NCI-H1436 (cell line): ENCODE data around the gene EPHA3.

ENCODE experiments used
- DNase-seq: peaks from one replicate; lab custom pipeline; 2025; lab: John Stamatoyannopoulos, UW

EPHA3 gene

DNA sequence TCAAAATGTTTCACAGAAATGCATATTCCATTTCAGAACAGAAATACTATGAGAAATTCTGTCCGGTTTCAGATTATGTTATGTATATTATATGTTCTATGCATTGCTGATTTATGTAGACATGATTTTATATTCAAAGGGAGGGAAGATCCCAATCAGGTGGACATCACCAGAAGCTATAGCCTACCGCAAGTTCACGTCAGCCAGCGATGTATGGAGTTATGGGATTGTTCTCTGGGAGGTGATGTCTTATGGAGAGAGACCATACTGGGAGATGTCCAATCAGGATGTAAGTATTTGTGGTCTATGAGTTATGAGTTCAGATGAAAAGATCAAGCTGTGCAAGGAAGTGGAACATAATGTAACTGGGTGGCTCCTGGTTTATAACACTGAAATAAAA is 341.7 kb downstream of the EPHA3 start:
- DNase-seq, result no peak

DNA sequence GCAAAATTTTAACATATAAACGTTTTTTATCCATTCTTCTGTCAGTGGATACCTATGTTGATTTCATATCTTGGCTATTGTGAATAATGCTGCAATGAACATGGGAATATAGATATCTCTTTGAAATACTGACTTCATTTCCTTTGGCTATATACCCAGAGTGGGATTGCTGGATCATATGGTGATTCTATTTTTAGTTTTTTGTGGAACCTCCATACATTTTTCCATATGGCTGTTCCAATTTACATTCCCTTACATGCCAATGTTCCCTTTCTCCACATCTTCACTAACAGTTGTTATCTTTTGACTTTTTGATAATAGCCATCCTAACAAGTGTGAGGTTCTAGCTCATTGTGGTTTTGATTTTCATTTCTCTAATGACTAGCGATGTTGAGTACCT is 344.6 kb downstream of the EPHA3 start:
- no peak for DNase-seq

DNA sequence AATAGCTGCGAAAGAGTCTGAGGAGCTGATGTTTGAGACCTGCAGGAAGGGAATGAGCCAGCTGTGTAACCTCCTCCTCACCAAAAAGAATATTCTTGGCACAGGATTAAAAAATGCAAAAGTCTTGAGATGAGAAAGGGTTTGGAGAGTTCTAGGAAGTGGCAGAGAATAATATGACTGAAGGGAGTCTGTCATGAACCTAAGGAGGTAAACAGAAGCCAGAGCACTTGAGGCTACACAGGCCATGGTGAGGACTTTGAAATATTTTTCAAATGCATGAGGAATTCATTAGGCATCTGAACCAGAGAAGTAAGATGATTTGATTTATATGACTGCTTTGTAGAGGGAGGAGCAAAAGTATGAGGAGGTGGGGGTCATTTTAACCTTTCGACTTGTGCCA is 347.8 kb downstream of the EPHA3 start:
- DNase-seq, result no peak

DNA sequence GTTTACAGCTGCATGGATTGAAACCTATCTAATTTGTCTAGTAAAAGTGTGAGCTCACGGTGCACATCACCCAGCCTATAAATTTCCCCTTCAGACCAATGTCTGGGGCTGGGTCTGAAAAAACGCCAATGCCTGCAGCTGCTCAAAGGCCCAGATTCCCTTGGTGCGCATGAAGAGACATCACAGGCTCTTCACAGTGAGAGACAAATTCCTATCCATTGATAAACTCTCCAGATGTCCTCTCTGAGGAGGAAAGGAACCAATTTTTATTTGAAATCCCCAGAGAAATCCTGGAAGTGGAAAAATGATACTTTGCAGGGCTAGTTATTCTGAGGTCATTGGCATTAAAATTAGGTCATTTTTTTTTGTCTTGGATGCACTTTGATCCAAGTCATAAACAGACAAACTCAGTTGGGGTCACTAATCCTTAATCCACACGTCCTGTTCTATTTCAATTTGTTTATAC is 360.5 kb downstream of the EPHA3 start:
- no peak for DNase-seq

DNA sequence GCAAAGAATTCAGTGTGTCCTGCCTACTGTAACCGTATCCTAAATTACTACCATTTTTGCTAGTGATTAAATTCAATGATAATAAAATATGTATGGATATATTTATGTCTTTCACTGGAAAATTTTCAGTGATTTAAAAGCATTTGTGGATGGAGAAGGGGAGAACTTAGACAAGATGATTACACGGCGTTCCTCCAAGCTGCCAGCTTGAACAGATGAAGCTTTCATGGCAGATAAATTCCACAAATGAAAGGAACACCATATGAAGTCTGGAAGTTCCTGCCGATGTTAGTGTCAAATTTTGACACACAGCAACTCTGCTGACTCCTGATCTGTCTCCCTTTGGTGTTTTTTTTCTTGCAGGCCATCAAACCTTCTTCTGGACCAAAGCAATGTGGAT is 364.7 kb downstream of the EPHA3 start:
- DNase-seq, result no peak

DNA sequence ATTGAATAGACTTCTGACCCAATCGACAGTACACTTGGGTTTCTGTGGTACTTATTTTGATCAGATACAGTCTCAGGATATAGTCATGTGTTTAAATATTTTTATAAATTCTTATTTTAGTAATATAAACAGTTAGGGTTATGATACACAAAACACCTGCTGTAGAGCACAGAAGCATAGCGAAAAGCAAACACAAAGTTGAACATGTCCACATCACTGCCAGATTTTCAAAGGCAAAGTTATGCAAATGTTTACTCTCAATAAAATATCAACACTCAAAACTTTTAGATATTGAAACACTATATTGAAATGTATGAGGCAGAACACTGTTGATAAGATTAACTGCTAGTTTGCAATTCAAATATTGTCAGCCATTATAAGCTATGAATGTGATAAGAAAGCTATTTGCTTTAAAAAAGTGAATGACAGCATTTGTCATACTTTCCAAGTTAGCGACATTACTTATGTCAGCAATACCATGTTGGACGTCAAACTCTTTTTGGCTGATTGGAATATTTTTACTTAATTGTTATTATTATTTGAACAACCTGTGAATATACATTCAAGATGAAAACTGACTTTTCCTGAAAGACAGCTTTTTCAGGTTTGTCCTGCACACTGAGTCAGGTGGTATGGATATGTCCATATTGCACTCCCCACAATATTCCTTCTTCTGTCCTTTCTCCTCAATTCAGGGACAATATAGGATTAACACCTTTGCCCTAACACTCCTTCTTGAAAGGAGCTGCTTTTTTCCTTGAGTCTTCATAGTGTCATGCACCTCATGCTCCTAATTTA is 367.1 kb downstream of the EPHA3 start:
- DNase-seq, result no peak

DNA sequence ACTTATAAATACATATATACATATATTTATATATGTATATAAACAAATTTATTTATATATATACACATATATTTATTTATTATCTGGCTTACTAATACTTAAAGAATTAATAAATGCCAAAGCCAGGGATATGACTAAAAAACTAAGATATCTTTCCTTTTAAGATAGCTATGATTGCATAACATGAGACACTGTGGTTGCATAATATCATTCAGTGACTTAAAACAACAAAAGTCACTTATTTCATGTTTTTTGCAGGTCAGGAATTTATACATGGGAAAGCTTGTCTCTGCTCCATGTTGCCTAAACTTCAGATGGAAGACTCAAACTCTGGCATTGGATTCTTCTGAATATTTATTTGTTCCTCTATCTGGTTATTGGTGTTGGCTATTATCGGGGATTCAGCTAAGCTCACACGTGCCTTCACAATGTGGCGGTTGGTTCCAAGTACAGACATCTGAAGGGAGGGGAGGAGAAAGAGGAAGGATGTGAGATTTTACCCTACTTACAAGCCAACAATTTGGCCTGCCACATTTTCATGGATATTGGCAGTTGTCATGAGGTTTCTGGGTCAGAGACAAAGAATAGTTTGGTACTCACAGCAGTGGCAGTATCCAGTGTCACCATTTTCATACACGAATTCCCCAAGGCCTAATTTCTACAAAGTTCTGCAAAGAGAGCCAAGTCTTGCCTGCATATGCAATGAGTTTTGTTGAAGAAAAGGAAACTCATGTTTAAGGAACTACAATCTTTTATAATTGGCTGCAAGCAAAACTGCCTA is 381.6 kb downstream of the EPHA3 start:
- no peak for DNase-seq

DNA sequence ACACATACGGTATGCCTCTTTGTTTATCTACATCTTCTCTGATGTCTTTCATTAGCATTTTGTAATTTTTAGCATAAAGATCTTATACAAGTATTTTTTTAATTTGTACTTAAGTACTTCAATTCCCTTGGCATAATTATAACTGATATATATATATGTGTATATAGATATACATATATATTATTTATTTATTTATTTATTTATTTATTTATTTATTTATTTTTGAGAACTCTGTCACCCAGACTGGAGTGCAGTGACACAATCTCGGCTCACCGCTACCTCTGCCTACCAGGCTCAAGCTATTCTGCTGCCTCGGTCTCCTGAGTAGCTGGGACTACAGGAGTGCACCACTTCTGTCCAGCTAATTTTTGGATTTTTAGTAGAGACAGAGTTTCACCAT is 382.7 kb downstream of the EPHA3 start:
- no peak for DNase-seq

DNA sequence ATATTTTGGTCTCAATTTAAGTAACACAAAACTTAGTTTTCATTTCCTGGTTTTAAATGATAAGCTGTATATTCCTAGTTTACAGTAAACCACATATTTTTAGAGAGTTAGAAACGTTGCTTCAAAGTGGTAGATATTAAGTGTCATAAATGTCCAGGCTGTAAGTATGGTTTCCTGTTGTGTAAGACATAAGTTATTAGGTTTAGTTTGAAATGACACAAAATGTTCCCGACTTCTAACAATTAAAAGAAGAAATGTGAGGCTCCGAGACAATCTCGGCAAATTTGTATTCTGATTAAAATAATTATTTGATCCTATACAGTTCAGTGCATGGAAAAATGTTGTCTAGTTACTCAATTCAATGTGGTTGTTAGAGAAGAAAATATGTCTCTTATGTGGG is 387.3 kb downstream of the EPHA3 start:
- no peak for DNase-seq

DNA sequence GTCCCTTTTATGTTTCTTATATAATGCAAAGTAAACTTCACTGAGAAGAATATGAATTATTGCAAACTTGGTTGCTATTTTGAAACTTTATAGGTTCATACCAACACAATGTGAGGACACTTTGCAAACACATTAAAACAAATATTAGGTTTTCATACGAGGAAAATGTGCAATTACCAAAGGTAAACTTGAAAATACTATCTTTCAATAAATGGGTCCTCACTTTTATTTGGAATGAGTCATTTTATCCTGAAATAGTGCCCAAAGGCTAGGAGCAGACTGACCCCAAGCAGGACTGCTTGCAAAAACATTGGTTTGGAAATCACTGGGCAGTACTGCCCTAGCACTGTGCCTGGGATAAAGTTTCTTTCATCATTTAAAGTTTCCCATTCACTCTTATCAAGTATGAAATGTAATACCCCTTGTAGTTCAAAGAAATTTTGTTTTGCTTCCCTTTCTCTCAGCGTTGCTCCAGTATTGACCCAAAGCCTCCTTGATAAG is 396.5 kb downstream of the EPHA3 start:
- no peak for DNase-seq

DNA sequence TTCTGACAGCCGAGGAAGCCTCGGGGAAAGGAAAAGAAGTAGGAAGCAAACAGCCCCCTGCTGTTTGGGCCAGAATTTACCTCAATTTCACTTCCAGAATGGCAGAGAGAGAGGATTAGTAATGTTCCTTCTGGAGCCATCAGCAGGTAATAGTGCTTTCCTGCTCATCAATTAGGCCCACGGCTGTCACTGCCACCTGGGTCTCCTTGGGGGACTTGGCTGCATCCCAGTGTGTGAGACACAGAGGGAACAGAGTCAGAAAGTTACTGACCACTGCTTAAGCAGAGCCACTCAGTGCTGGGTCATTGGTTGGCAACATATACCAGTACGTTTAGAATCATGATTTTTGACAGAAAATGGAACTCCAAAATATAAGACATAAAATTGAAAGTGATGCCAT is 397.0 kb downstream of the EPHA3 start:
- no peak for DNase-seq

DNA sequence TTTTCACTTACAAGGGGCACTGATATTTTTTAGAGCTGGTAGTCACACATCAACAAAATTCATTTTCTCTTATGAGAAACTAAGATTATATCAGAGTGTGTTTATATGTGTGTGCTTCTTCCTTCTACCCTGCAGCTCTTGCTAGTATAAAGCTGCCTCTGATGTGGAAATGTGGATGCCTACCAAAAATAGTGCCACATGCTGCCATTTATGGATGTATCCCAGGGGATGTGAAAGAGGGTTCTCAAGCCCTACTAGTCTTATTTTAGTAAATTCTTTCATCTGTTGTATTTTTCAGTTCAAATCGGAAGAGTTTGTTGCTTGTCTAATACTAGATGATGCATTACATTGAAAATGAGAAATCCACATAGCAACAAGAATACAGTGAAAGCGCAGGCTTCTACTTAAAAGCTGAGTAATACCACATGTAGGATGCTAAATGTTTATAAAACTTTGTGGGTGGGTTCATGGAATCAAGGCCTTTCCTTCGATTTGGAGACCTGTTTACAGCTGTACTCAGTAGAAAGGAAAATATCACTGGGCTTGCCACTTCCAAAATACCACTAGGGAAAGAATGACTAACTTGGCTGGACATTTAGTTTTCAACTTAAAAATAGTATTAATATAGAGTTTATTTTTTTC is 399.2 kb downstream of the EPHA3 start:
- no peak for DNase-seq

DNA sequence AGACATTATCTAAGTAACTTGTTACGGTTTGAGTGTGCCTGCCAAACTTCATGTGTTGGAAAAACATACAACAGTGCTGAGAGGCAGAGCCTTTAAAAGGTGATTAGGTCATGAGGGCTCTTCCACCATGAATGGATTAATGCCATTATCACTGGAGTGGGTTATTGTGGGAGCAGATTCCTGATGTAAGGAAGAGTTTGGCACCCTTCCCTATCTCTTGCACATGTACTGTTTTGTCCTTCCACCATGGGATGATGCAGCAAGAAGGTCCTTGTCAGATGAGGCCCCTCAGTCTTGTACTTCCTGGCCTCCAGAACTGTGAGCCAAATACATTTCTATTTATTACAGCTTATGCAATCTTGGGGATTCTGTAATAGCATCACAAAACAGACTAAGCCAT is 413.9 kb downstream of the EPHA3 start:
- no peak for DNase-seq

DNA sequence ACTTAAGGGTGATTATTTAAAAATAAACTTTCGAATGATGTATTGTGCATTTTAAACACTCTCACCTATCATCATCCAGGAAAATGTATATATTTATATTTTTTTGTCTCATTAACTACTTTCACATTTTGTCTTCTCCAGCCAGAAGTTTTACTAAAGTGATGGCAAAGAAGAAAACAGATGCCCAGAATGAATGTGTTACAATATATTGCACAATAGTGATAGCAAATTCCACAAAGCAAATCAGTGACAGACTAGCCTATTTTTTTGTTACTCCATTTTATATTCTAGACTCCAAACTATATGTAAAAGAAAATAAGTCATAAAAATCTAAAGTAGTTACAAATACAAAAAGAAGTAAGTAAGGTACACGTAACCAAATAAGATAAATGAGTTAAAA is 414.7 kb downstream of the EPHA3 start:
- no peak for DNase-seq

DNA sequence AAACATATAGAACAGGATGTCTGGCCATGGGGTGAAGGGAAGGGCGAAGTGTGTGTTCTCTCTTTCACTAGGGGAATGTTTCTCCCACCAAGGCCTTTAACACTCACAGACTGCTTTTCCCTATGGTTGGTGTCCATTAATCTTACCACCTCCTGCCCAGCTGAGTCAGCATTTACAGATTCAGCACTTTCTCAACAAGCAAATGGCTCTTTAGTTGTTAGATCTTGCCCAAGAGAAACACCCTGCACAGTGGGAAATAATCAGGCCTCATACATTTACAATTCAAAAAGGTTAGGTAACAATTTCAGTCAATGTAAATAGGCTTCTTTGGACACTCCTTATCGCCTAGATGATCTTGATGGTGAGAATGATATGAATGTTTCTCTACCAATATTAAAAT is 418.2 kb downstream of the EPHA3 start:
- no peak for DNase-seq

DNA sequence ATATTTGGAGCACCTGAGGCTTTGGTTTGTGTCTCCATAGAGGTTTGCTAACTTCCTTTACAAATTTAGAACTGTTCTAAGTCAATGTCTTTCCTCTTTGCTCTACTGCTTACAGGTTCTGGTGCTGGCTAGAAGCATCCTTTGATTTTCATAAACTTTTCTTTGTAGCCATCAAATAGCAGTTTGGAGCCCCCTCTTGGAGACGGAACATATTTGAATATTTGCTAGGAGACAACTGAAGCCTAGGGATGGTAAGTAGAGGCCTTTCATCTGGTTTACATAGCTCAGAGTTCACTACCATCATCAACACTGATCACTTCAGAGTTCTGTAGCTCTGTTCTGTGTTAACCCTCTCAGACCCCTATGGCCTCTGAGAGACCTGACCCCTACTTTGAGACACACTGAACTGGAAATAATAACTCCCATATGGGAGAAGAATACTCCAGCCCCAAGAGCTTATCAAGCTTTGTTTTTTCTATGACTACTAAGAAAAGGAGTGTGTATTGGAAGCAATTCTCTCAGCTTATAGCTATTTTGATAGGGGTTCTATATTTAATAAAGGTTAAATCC is 420.4 kb downstream of the EPHA3 start:
- no peak for DNase-seq
